HG02970 (cell line): Measurements from ENCODE around the gene CCNG2.

ENCODE experiments used
- ATAC-seq: cut with Tn5 transposase; IDR thresholded peaks from one replicate; pipeline ENCODE4 v1.9.1; 2021; ENCODE audit warnings: mild to moderate bottlenecking, moderate library complexity, moderate number of reproducible peaks; ENCODE audit not compliant: unreplicated experiment, low FRiP score

Gene CCNG2

GRCh38 chr4:77199701-77200100, 42.7 kb downstream of the CCNG2 start:
- no peak for ATAC-seq

- no peak for ATAC-seq
Observed at GRCh38 chr4:77201343-77201742, 44.3 kb downstream of the CCNG2 start.

GRCh38 chr4:77201857-77202256, 44.9 kb downstream of the CCNG2 start:
- ATAC-seq: no peak

GRCh38 chr4:77202491-77202890, 45.5 kb downstream of the CCNG2 start:
- no peak for ATAC-seq

GRCh38 chr4:77203380-77204197, 46.6 kb downstream of the CCNG2 start:
- ATAC-seq: no peak

GRCh38 chr4:77204621-77205020, 47.6 kb downstream of the CCNG2 start:
- ATAC-seq: no peak

- ATAC-seq: no peak
Observed at GRCh38 chr4:77209012-77209411, 52.0 kb downstream of the CCNG2 start.

- ATAC-seq: no peak
Observed at GRCh38 chr4:77209936-77210335, 52.9 kb downstream of the CCNG2 start.

GRCh38 chr4:77215107-77215506, 58.1 kb downstream of the CCNG2 start:
- ATAC-seq: no peak

GRCh38 chr4:77217526-77217925, 60.5 kb downstream of the CCNG2 start:
- no peak for ATAC-seq

- no peak for ATAC-seq
Observed at GRCh38 chr4:77219266-77219665, 62.3 kb downstream of the CCNG2 start.
